ENCODE measurements around the gene CD163. TPM values are rescaled to one million over a fixed set of nuclear protein-coding genes. Genes with fewer than 3 reads are reported as not detected.
A peak's percentile ranks its signal among the peaks of the same experiment; 100 is the strongest.
"Not testable (repeated sequence)": the region's sequence is repeated elsewhere in the genome, so short reads cannot be mapped to it uniquely, and the experiment has no call there.

The CD163 gene
- 10 to 100 TPM; 14.4 to 72.5 (median 46.7) TPM for total RNA-seq

- DNase-seq = no peak
- no peaks in the 10 kb centered on the region for H3K9me3 ChIP-seq
- peak within 1 kb of the TSS in 1 of 4 donors; percentile 9 for H3K4me3 ChIP-seq
- H3K36me3 ChIP-seq = no peaks in the 10 kb centered on the region
- TF ChIP-seq CTCF (IDR thresholded peaks at IDR 0.05) (no peak), POLR2A (IDR thresholded peaks at IDR 0.05) (no peak)
- no peaks in the 10 kb centered on the region for H3K4me1 ChIP-seq
- peak within 1 kb of the TSS in 3 of 4 donors; percentile 6 to 49 (median 15) for H3K27ac ChIP-seq
- H3K27me3 ChIP-seq = no peaks in the 10 kb centered on the region
These were observed at the start of gene CD163 for GRCh38 chr12:7503686-7504415. Gene CD163 (minus strand): TSS chr12:7503777. CDS start chr12:7503690, 87 bp downstream.

GRCh38 chr12:7542813-7543212 lies 39.2 kb upstream of the CD163 start:
- Histone ChIP-seq H3K4me1 (no peaks in the 10 kb centered on the region), H3K27me3 (no peaks in the 10 kb centered on the region), H3K4me3 (no peak overlapping the region), H3K9me3 (no peaks in the 10 kb centered on the region), H3K27ac (peak overlapping the region in 1 of 4 donors; percentile 16), H3K36me3 (no peaks in the 10 kb centered on the region)
- DNase-seq = no peak
- TF ChIP-seq POLR2A (IDR thresholded peaks at IDR 0.05) (no peak), CTCF (IDR thresholded peaks at IDR 0.05) (no peak)

GRCh38 chr12:7542046-7542445 lies 38.5 kb upstream of the CD163 start:
- no peak for DNase-seq
- H3K4me1 ChIP-seq = no peaks in the 10 kb centered on the region
- H3K9me3 ChIP-seq = no peaks in the 10 kb centered on the region
- H3K36me3 ChIP-seq = no peaks in the 10 kb centered on the region
- H3K27ac ChIP-seq = peak overlapping the region in 1 of 4 donors; percentile 16
- TF ChIP-seq POLR2A (IDR thresholded peaks at IDR 0.05) = no peak
- H3K27me3 ChIP-seq = no peaks in the 10 kb centered on the region
- no peak overlapping the region for H3K4me3 ChIP-seq

GRCh38 chr12:7514416-7514815 lies 10.8 kb upstream of the CD163 start:
- TF ChIP-seq POLR2A (IDR thresholded peaks at IDR 0.05) (no peak), CTCF (IDR thresholded peaks at IDR 0.05) (no peak)
- DNase-seq = no peak
- Histone ChIP-seq H3K4me3 (no peak overlapping the region), H3K4me1 (no peaks in the 10 kb centered on the region), H3K9me3 (no peaks in the 10 kb centered on the region), H3K27ac (no peak overlapping the region), H3K27me3 (no peaks in the 10 kb centered on the region), H3K36me3 (no peaks in the 10 kb centered on the region)

GRCh38 chr12:7512553-7512952 lies 9.0 kb upstream of the CD163 start:
- no peaks in the 10 kb centered on the region for H3K36me3 ChIP-seq
- no peaks in the 10 kb centered on the region for H3K4me1 ChIP-seq
- no peak overlapping the region for H3K4me3 ChIP-seq
- TF ChIP-seq POLR2A (IDR thresholded peaks at IDR 0.05) = no peak
- no peak for TF ChIP-seq CTCF (IDR thresholded peaks at IDR 0.05)
- H3K9me3 ChIP-seq = no peaks in the 10 kb centered on the region
- H3K27me3 ChIP-seq = no peaks in the 10 kb centered on the region
- H3K27ac ChIP-seq = no peak overlapping the region
- no peak for DNase-seq

- not testable (repeated sequence) for H3K27ac ChIP-seq, H3K4me3 ChIP-seq, H3K27me3 ChIP-seq, DNase-seq, H3K9me3 ChIP-seq, H3K4me1 ChIP-seq, H3K36me3 ChIP-seq
These were observed 6.4 kb upstream of the CD163 start for GRCh38 chr12:7509793-7510470.

All from Peyer's patch (tissue), 4 donors.